ENCODE results near the gene TRDN. TPM values are rescaled to one million over a fixed set of nuclear protein-coding genes. Genes with fewer than 3 reads are reported as not detected.
"Not testable (repeated sequence)": the region's sequence is repeated elsewhere in the genome, so short reads cannot be mapped to it uniquely, and the experiment has no call there.

Gene TRDN
- total RNA-seq, 2 experiments from 2014 or later, result not detected

DNA sequence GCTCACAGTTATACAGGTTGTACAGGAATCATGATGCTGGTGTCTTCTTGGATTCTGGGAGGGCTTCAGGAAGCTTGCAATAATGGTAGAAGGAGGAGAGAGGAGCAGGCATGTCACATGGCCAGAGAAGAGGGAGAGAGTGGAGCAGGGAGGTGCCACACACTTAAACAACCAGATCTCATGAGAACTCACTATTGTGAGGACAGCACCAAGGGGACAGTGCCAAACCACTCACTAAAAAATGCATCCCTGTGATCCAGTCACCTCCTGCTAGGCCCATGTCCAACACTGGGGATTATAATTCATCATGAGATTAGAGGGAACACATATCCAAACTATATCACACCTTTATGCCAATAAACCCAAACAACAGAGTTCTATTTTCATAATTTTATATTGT lies 67.2 kb downstream of the TRDN start:
- no peak overlapping the region for H3K4me3 Mint-ChIP-seq
- ChIA-PET POLR2A (no interaction called here), CTCF (no interaction called here)
- no peaks in the 10 kb centered on the region for H3K27me3 Mint-ChIP-seq
- H3K36me3 Mint-ChIP-seq (ENCODE audit: low read depth), result no peaks in the 10 kb centered on the region
- no peaks in the 10 kb centered on the region for H3K4me1 Mint-ChIP-seq
- no peak for DNase-seq
- H3K9me3 Mint-ChIP-seq, result no peaks in the 10 kb centered on the region
- no peak overlapping the region for H3K27ac Mint-ChIP-seq

DNA sequence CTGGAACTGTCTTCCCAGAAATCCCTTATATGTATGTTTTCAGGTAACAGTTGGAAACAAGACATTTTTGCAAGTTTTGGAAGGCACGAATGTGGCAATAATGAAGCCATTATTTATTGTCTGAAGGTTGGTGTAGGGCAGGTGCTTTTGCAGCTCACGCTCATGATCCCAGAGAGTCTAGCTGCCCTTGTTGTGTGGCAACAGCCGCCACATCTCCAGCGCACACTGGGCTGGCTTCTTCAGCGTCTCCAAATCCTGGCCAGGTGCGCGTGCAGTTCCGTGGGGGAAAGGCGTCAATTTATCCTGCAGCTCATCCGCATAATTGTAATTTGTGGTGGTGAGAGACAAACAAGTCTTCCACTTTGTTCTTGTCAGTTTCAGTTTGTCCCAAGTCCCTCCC lies 71.2 kb downstream of the TRDN start:
- ChIA-PET CTCF (no interaction called here), POLR2A (no interaction called here)
- no peaks in the 10 kb centered on the region for H3K27me3 Mint-ChIP-seq
- H3K4me3 Mint-ChIP-seq, result no peak overlapping the region
- no peaks in the 10 kb centered on the region for H3K36me3 Mint-ChIP-seq (ENCODE audit: low read depth)
- DNase-seq, result no peak
- H3K4me1 Mint-ChIP-seq, result no peaks in the 10 kb centered on the region
- H3K9me3 Mint-ChIP-seq, result no peaks in the 10 kb centered on the region
- no peak overlapping the region for H3K27ac Mint-ChIP-seq

DNA sequence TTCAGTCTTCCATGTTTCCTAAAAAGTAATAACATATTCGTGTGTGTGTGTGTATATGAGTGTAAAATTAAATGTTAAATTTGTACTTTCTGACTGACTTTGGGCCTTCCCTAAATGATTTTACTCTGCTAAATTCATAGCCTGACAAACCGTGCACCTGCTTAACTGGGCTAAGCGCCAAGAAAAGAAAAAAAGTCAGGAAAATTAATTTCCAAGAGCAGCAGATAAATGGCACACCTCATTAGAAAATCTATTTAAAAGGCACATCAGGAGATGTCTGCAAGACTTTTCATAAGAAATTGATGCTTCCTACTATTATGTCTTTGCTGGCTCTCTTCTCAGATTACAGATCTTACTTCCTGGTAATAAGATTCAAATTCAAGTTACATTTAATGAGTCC lies 72.4 kb downstream of the TRDN start:
- H3K4me3 Mint-ChIP-seq, result no peak overlapping the region
- CTCF ChIA-PET, result no interaction called here

DNA sequence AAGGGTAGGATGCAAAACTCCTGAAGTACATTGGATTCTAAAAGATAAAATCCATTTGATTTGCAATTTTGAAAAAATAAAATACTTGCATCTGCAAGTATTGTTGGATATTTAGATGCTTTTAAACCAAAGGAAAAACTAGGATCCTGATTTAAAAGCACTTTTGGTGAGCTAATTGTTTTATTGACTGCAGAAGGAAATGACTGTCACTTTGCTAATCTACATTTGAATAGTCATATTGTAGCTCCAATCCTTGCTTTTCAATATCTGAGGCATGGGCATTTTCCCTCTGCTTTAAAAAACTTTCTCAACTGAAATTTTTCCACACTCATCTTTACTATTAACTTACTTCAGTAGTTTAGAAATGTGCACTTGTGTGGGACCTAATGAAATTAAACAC lies 74.1 kb downstream of the TRDN start:
- no peaks in the 10 kb centered on the region for H3K4me1 Mint-ChIP-seq
- no peak overlapping the region for H3K27ac Mint-ChIP-seq
- ChIA-PET CTCF (no interaction called here), POLR2A (no interaction called here)
- DNase-seq, result no peak
- no peaks in the 10 kb centered on the region for H3K36me3 Mint-ChIP-seq (ENCODE audit: low read depth)
- no peak overlapping the region for H3K4me3 Mint-ChIP-seq
- no peaks in the 10 kb centered on the region for H3K27me3 Mint-ChIP-seq
- no peaks in the 10 kb centered on the region for H3K9me3 Mint-ChIP-seq

More for the DNA sequence above, 72.4 kb downstream of the TRDN start:
- Mint-ChIP-seq H3K9me3 (no peaks in the 10 kb centered on the region), H3K27ac (no peak overlapping the region), H3K27me3 (no peaks in the 10 kb centered on the region), H3K4me1 (no peaks in the 10 kb centered on the region), H3K36me3 (ENCODE audit: low read depth) (no peaks in the 10 kb centered on the region)
- POLR2A ChIA-PET, result no interaction called here
- DNase-seq, result no peak

GRCh38 chr6:123562264-123562663 lies 74.5 kb downstream of the TRDN start:
- Mint-ChIP-seq H3K4me1 (no peaks in the 10 kb centered on the region), H3K27me3 (no peaks in the 10 kb centered on the region), H3K36me3 (ENCODE audit: low read depth) (no peaks in the 10 kb centered on the region), H3K27ac (no peak overlapping the region), H3K4me3 (no peak overlapping the region), H3K9me3 (no peaks in the 10 kb centered on the region)
- POLR2A ChIA-PET, result no interaction called here
- CTCF ChIA-PET, result no interaction called here
- DNase-seq, result no peak

GRCh38 chr6:123559816-123560215 lies 76.9 kb downstream of the TRDN start:
- H3K36me3 Mint-ChIP-seq (ENCODE audit: low read depth); H3K9me3 Mint-ChIP-seq; H3K27me3 Mint-ChIP-seq; H3K4me1 Mint-ChIP-seq; H3K4me3 Mint-ChIP-seq; CTCF ChIA-PET; POLR2A ChIA-PET; DNase-seq; H3K27ac Mint-ChIP-seq: not testable (repeated sequence)

DNA sequence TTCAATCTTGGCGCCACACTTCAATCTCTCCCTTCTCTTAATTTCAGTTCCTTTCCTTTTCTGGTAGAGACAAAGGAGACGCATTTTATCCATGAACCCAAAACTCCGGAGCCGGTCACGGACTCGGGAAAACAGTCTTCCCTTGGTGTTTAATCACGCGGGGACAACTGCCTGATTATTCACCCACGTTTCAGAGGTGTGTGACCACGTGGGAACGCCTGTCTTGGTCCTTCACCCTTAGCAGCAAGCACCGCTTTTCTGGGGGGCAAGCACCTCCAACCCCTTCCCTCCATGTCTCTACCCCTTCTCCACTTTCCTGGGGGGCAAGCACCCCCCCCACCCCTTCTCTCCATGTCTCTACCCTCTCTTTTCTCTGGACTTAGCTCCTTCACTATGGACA lies 79.3 kb downstream of the TRDN start:
- POLR2A ChIA-PET; H3K27me3 Mint-ChIP-seq; CTCF ChIA-PET; DNase-seq; H3K36me3 Mint-ChIP-seq (ENCODE audit: low read depth); H3K4me1 Mint-ChIP-seq; H3K4me3 Mint-ChIP-seq; H3K27ac Mint-ChIP-seq; H3K9me3 Mint-ChIP-seq: not testable (repeated sequence)

DNA sequence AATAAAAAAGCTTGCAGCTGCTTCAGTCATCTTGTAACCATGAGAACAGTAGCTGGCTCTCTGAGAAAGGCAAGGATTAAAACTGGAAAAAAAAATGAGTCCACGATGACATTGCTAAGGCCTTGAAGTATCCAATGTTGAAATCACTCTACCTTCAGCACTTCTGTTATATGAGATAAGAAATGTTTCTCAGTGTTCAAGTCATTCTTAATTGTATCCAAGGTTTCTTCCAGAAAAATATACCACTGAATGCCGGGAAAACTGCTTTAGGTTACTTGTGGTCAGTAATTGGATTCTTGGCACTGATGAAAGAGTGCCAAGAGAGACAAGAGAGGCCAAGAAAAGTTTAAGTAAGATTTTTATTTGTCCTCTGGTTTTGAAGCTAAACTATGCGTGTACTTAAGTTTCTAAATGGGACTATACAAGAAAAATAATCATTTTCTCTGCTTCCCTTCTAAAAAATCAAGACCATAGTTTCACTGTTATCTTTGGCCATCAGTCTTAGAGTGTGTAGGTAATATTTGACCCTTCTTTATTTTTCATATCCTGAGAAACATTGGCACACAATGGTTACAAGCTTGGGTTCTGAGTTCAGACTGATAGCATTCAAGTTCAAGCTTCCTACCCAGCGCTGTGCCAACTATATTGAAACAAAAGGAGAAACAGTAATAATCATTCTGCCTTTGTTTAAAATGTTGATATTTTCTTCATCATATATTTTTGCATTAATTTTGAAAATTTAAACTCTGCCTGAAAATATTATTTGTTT lies 84.6 kb downstream of the TRDN start:
- Mint-ChIP-seq H3K27ac (no peak overlapping the region), H3K36me3 (ENCODE audit: low read depth) (no peaks in the 10 kb centered on the region), H3K27me3 (no peaks in the 10 kb centered on the region), H3K4me3 (no peak overlapping the region), H3K4me1 (no peaks in the 10 kb centered on the region), H3K9me3 (no peaks in the 10 kb centered on the region)
- POLR2A ChIA-PET, result no interaction called here
- CTCF ChIA-PET, result interaction anchor here (0.6 kb wide), 1 partner anchor 532 kb away, joined by 3 read pairs; no protein-coding TSS in a partner anchor
- DNase-seq, result no peak

DNA sequence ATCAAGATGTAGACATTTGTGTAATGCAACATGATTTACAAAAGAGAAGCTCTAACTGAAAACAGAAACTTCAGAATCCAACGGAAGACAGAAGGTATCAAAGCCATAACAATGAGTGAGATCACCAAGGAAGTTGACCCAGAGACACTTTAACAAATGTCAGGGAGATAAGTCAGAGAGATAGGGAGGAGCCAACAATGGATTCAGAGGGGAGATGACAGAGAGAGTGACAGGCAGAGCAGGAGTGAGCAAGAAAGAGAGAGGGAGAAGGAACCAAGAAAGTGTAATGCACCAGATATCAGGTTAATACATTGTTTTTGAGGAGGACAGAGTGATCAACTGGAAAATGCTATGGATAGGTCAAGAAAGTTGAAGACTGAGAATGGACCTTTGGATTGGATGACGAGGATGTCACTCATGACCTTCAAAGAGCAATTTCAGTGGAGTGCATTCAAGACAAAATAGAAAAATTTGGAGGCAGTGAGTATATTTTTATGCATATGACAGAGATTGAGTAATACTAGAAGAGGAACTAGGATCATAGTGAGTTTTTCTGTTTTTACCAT lies 86.6 kb downstream of the TRDN start:
- H3K4me3 Mint-ChIP-seq, result no peak overlapping the region
- H3K4me1 Mint-ChIP-seq, result no peaks in the 10 kb centered on the region
- H3K27me3 Mint-ChIP-seq, result no peaks in the 10 kb centered on the region
- no peak for DNase-seq
- no peaks in the 10 kb centered on the region for H3K9me3 Mint-ChIP-seq
- H3K27ac Mint-ChIP-seq, result no peak overlapping the region
- H3K36me3 Mint-ChIP-seq (ENCODE audit: low read depth), result no peaks in the 10 kb centered on the region
- ChIA-PET CTCF (no interaction called here), POLR2A (no interaction called here)

GRCh38 chr6:123549476-123549875 lies 87.3 kb downstream of the TRDN start:
- Mint-ChIP-seq H3K9me3 (no peaks in the 10 kb centered on the region), H3K27me3 (no peaks in the 10 kb centered on the region)
- POLR2A ChIA-PET, result no interaction called here

GRCh38 chr6:123547216-123547978 lies 89.4 kb downstream of the TRDN start:
- CTCF ChIA-PET, result no interaction called here
- Mint-ChIP-seq H3K4me1 (no peaks in the 10 kb centered on the region), H3K27ac (no peak overlapping the region), H3K9me3 (no peaks in the 10 kb centered on the region), H3K36me3 (ENCODE audit: low read depth) (no peaks in the 10 kb centered on the region), H3K4me3 (no peak overlapping the region), H3K27me3 (no peaks in the 10 kb centered on the region)
- POLR2A ChIA-PET, result no interaction called here
- DNase-seq, result no peak

More at GRCh38 chr6:123549476-123549875, 87.3 kb downstream of the TRDN start:
- Mint-ChIP-seq H3K27ac (no peak overlapping the region), H3K36me3 (ENCODE audit: low read depth) (no peaks in the 10 kb centered on the region), H3K4me1 (no peaks in the 10 kb centered on the region), H3K4me3 (no peak overlapping the region)
- DNase-seq, result no peak
- CTCF ChIA-PET, result no interaction called here

- POLR2A ChIA-PET, result no interaction called here
- Mint-ChIP-seq H3K4me1 (no peaks in the 10 kb centered on the region), H3K4me3 (no peak overlapping the region), H3K27ac (no peak overlapping the region), H3K9me3 (no peaks in the 10 kb centered on the region), H3K36me3 (ENCODE audit: low read depth) (no peaks in the 10 kb centered on the region), H3K27me3 (no peaks in the 10 kb centered on the region)
- CTCF ChIA-PET, result no interaction called here
- no peak for DNase-seq
Measured at GRCh38 chr6:123546537-123546936, 90.2 kb downstream of the TRDN start.

GRCh38 chr6:123541462-123541861 lies 95.3 kb downstream of the TRDN start:
- no peak overlapping the region for H3K27ac Mint-ChIP-seq
- no peaks in the 10 kb centered on the region for H3K9me3 Mint-ChIP-seq
- H3K27me3 Mint-ChIP-seq, result no peaks in the 10 kb centered on the region
- no peak overlapping the region for H3K4me3 Mint-ChIP-seq
- no peak for DNase-seq
- CTCF ChIA-PET, result no interaction called here
- H3K4me1 Mint-ChIP-seq, result no peaks in the 10 kb centered on the region
- POLR2A ChIA-PET, result no interaction called here
- no peaks in the 10 kb centered on the region for H3K36me3 Mint-ChIP-seq (ENCODE audit: low read depth)

Measured in activated CD4-positive, alpha-beta T cell treated with anti-CD3 and anti-CD28 coated beads, Interleukin-2, amount 10 ng/mL, durations not matched to agents 7 days and 5 days (primary cell).